Endothelial cell of umbilical vein (primary cell): ENCODE measurements around the gene SLC17A2. TPM values are rescaled to one million over a fixed set of nuclear protein-coding genes. Genes with fewer than 3 reads are reported as not detected.

ENCODE experiments used
- BruUV-seq: library from RNA; stranded (reverse); fragments of 400-500 nt; replicated peaks from 2 replicates; lab custom pipeline; 2021; lab: Mats Ljungman, UMichigan
- CTCF ChIA-PET: fragments of 300-600, 350-600 bp; sonication (Branson Sonifier 250); formaldehyde crosslinking; loops from one replicate; lab custom pipeline; 2021; ENCODE audit warnings: antibody characterized with exemption, inconsistent platforms; lab: Charles Lee
- POLR2A ChIA-PET: fragments of 300-600, 350-600 bp; sonication (Branson Sonifier 250); formaldehyde crosslinking; loops from one replicate; lab custom pipeline; 2021; ENCODE audit warnings: antibody characterized with exemption, inconsistent platforms; lab: Charles Lee
- DNase-seq: peaks from one replicate; pipeline ENCODE4 v3.0.0-alpha.2; 2011; ENCODE audit warnings: low read depth, low spot score
- FAIRE-seq: peaks from 2 replicates; lab custom pipeline; 2011; peaks lifted over from hg19 to GRCh38; lab: Jason Lieb, UNC
- H2AFZ ChIP-seq: 2 replicates; pipeline ENCODE4 v1.6.0; 2012; ENCODE audit warnings: low read depth, low read length, control low read depth, inconsistent platforms
- H3K27ac ChIP-seq: 2 replicates; pipeline ENCODE4 v1.5.1; 2011; ENCODE audit warnings: low read depth, mild to moderate bottlenecking, control low read depth, low read length, moderate library complexity; ENCODE audit not compliant: insufficient read depth
- H3K27me3 ChIP-seq, 2 experiments: 2 replicates each; pipeline versions ENCODE4 v1.6.0 to v1.6.1; 2011; ENCODE audit warnings: low read length in 2 of 2, mixed read lengths in 1 of 2; ENCODE audit not compliant: control insufficient read depth in 2 of 2, insufficient read depth in 2 of 2
- H3K36me3 ChIP-seq, 2 experiments: 2 replicates in 1 of 2; 3 replicates in 1 of 2; pipeline ENCODE4 v1.5.1; 2011; ENCODE audit warnings: low read length in 2 of 2, mild to moderate bottlenecking in 1 of 2, moderate library complexity in 1 of 2; ENCODE audit not compliant: control insufficient read depth in 2 of 2, insufficient read depth in 2 of 2; ENCODE audit errors: extremely low read depth in 1 of 2
- H3K4me1 ChIP-seq: 3 replicates; pipeline ENCODE4 v1.5.1; 2011; ENCODE audit warnings: mild to moderate bottlenecking, low read length; ENCODE audit not compliant: control insufficient read depth, insufficient read depth; ENCODE audit errors: extremely low read depth
- H3K4me2 ChIP-seq: 2 replicates; pipeline ENCODE4 v1.6.1; 2011; ENCODE audit warnings: low read length, control low read depth, mixed read lengths; ENCODE audit not compliant: insufficient read depth
- H3K4me3 ChIP-seq, 3 experiments: fragments of 200-600 bp in 1 of 3; sonication (generic), shearing (Covaris generic) in 1 of 3; replicated peaks in 1 of 3; 2 replicates each; pipeline ENCODE4 v1.5.1; 2011 to 2016; ENCODE audit warnings: control low read depth in 3 of 3, low read length in 3 of 3, mild to moderate bottlenecking in 2 of 3, inconsistent platforms in 1 of 3, low read depth in 1 of 3, moderate library complexity in 1 of 3; ENCODE audit not compliant: insufficient read depth in 1 of 3
- H3K79me2 ChIP-seq: 2 replicates; pipeline ENCODE4 v1.6.0; 2012; ENCODE audit warnings: low read length, inconsistent platforms; ENCODE audit not compliant: control insufficient read depth, insufficient read depth
- H3K9ac ChIP-seq: replicated peaks from 2 replicates; pipeline ENCODE3; 2011; ENCODE audit warnings: low read length, control low read depth; ENCODE audit not compliant: insufficient read depth; ENCODE audit errors: extremely low read depth
- H3K9me1 ChIP-seq: replicated peaks from 3 replicates; pipeline ENCODE4 v1.6.0; 2011; ENCODE audit warnings: mild to moderate bottlenecking, low read length; ENCODE audit not compliant: control insufficient read depth, insufficient read depth; ENCODE audit errors: extremely low read depth
- H3K9me3 ChIP-seq: replicated peaks from 2 replicates; pipeline ENCODE4 v1.5.1; 2012; ENCODE audit warnings: low read length, inconsistent platforms; ENCODE audit not compliant: control insufficient read depth, insufficient read depth
- H4K20me1 ChIP-seq: replicated peaks from 2 replicates; pipeline ENCODE3; 2011; ENCODE audit warnings: mild to moderate bottlenecking, low read length; ENCODE audit not compliant: control insufficient read depth, insufficient read depth; ENCODE audit errors: extremely low read depth
- CTCF ChIP-seq, 2 donors: IDR thresholded peaks; 1 replicate in 1 of 2; 2 replicates in 1 of 2; pipeline ENCODE4 v1.5.1; 2011; ENCODE audit warnings: low read length in 2 of 2, mild to moderate bottlenecking in 2 of 2, moderate library complexity in 2 of 2, control low read depth in 1 of 2, inconsistent platforms in 1 of 2, low read depth in 1 of 2; ENCODE audit not compliant: insufficient read depth in 1 of 2; ENCODE audit errors: extremely low read depth in 1 of 2
- EZH2 ChIP-seq: IDR thresholded peaks from 2 replicates; pipeline ENCODE4 v1.6.1; 2012; ENCODE audit warnings: borderline replicate concordance, low read depth, mild to moderate bottlenecking, moderate library complexity, low read length, inconsistent platforms; ENCODE audit not compliant: severe bottlenecking
- FOS ChIP-seq: IDR thresholded peaks from 2 replicates; pipeline ENCODE4 v1.6.1; 2011; ENCODE audit warnings: mild to moderate bottlenecking, low read length, moderate library complexity, borderline replicate concordance; ENCODE audit not compliant: insufficient read depth
- GATA2 ChIP-seq: IDR thresholded peaks from 2 replicates; pipeline ENCODE4 v1.7.0; 2011; ENCODE audit warnings: low read depth, mild to moderate bottlenecking, moderate library complexity, mixed read lengths, low read length; ENCODE audit not compliant: insufficient read length, insufficient read depth
- JUN ChIP-seq: IDR thresholded peaks from 2 replicates; pipeline ENCODE4 v1.6.1; 2011; ENCODE audit warnings: borderline replicate concordance, low read depth; ENCODE audit not compliant: insufficient read length, insufficient read depth
- MYC ChIP-seq: IDR thresholded peaks from one replicate; pipeline ENCODE4 v1.6.1; 2011; ENCODE audit warnings: mild to moderate bottlenecking, low read depth, low read length
- POLR2A ChIP-seq: IDR thresholded peaks from 2 replicates; pipeline ENCODE4 v1.6.1; 2012; ENCODE audit warnings: low read depth, mild to moderate bottlenecking, control low read depth, low read length
- POLR2AphosphoS5 ChIP-seq: IDR thresholded peaks from 2 replicates; pipeline ENCODE4 v1.6.1; 2012; ENCODE audit warnings: low read depth, mild to moderate bottlenecking, control low read depth, low read length, moderate library complexity; ENCODE audit not compliant: insufficient read depth
- dilution Hi-C: fragments of 300-500 bp; cut with MboI; formaldehyde crosslinking; loops from one replicate; pipeline ENCODE4 v1.15.0; 2019; ENCODE audit warnings: low sequenced_read_pairs; ENCODE audit not compliant: extremely low pct_ligation_motif_present
- intact Hi-C: fragments of 100-400 bp; cut with micrococcal nuclease; formaldehyde crosslinking; loops from one replicate; pipeline ENCODE4 v1.10.0; 2022
- polyA plus RNA-seq, 4 experiments: library from polyadenylated mRNA; depleted of rRNA in 3 of 4; stranded (reverse) in 3 of 4; unstranded in 1 of 4; fragments of >200 nt; gene quantifications; 2 replicates each; pipeline versions ENCODE4 v1.2.1 to v1.2.3, GENCODE V29; 2011 to 2012; ENCODE audit warnings: missing spikeins in 1 of 4
- total RNA-seq: library from RNA; stranded (reverse); gene quantifications from 2 replicates; pipeline ENCODE4 v1.2.3, GENCODE V29; 2021
- TF ChIP-seq, protein P1 (sequence below): IDR thresholded peaks from 2 replicates; pipeline ENCODE4 v1.6.1; 2011; ENCODE audit not compliant: insufficient read depth, insufficient read length

The SLC17A2 gene
- total and polyA plus RNA-seq, 2 donors (not counting 3 experiments of a cell fraction or from before 2014, with no cell fraction given): not detected

DNA sequence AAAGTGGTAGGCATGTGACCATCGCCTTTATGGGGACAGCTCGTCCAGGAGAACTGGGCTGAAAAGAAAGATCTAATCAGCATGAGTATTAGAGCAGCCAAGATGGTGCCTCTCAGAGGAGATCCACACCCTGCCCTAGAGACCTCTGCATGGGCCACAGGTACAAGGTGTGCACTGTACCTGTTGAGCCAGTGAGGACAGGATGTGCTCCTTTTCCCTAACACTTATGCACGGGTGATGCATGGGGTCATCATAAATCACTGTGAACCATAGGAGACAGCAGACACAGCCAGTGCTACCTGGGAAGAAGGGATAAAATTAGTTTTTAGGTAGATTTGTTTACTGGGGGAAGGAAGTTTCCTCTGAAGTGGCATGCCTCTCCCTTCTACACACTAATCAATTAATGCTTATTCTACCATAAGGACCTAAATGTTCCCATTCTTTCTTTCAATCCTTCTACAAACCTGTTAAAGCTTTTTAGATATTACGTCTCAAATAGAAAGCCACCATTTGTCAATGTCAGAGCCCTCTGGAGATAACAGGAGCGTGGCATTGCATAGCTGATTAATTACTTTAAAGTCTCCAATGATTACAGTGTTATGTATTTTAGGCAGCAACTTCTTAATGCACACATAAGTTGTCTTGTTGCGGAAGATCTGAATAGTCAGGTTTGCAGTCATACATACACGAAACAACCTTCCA lies 13.6 kb downstream of the SLC17A2 start:
- Histone ChIP-seq H3K4me3 (no peak overlapping the region), H3K9ac (no peak overlapping the region), H3K36me3 (no peaks in the 10 kb centered on the region), H4K20me1 (no peaks in the 10 kb centered on the region), H3K27me3 (peaks cover 0 to 2% of the 10 kb centered on the region in 2 experiments), H3K4me1 (no peaks in the 10 kb centered on the region), H3K4me2 (no peak overlapping the region), H2AFZ (no peak overlapping the region), H3K9me3 (no peaks in the 10 kb centered on the region), H3K79me2 (no peaks in the 10 kb centered on the region), H3K27ac (no peak overlapping the region), H3K9me1 (no peaks in the 10 kb centered on the region)
- intact Hi-C loops: no loop called here
- DNase-seq (no peak), FAIRE-seq (no peak)
- dilution Hi-C loops: no loop called here
- CTCF ChIA-PET: no interaction called here
- TF ChIP-seq MYC (no peak), POLR2AphosphoS5 (no peak), CTCF (IDR thresholded peaks at IDR 0.05; ENCODE audit: extremely low read depth in 1 of 2, insufficient read depth in 1 of 2, low read depth in 1 of 2, low read length in 2 of 2) (no peak), EZH2 (no peak), FOS (no peak), POLR2A (no peak), JUN (no peak), GATA2 (no peak)
- TF ChIP-seq, protein P1, sequence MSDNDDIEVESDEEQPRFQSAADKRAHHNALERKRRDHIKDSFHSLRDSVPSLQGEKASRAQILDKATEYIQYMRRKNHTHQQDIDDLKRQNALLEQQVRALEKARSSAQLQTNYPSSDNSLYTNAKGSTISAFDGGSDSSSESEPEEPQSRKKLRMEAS: no peak
- POLR2A ChIA-PET: no interaction called here
- BruUV-seq: no TSS peak
